ENCODE data around the gene KRT3. TPM values are rescaled to one million over a fixed set of nuclear protein-coding genes. Genes with fewer than 3 reads are reported as not detected.

The KRT3 gene
- total and polyA plus RNA-seq, 9 of the 15 experiments (the other 6 are each of a cell fraction or from before 2014, with no cell fraction given): not detected

DNA sequence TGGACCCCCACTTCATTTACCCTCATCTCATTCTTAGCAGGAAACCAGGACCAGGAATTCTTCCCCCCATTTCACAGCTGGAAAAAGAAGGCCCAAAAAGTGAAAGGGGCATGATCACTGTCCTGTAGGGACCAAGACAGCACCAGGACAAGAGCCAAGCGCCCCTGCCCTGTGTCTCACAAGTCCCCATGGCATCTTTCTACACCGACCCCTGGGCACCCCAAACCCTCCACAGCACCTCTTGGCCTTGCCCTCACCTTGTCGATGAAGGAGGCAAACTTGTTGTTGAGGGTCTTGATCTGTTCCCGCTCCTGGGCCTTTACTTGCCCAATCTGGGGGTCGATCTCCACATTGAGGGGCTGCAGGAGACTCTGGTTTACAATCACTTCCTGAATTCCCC lies 19.5 kb downstream of the KRT3 start:
- H4K20me1 ChIP-seq (replicated peaks; ENCODE audit: control insufficient read depth, insufficient read depth, low read length): no peaks in the 10 kb centered on the region; the same call in none of the 2 replicates
- no peak overlapping the region for H3K4me2 ChIP-seq (ENCODE audit: insufficient read depth, low read length)
- peaks cover 26 to 79% of the 10 kb centered on the region in 2 experiments; a peak in 4 of 5 replicates for H3K27me3 ChIP-seq (ENCODE audit: control insufficient read depth in 2 of 2, insufficient read depth in 2 of 2, low read length in 2 of 2)
- no peaks in the 10 kb centered on the region for H3K9me1 ChIP-seq (ENCODE audit: control insufficient read depth, insufficient read depth, low read length)
- no peak for FAIRE-seq
- in situ Hi-C loops (cut with MboI): no loop called here
- BruUV-seq (replicated peaks): no TSS peak
- no peaks in the 10 kb centered on the region for H3K4me1 ChIP-seq (replicated peaks in 1 of 2; ENCODE audit: control insufficient read depth in 2 of 2, insufficient read depth in 2 of 2, low read length in 2 of 2)
- WGBS (ENCODE audit: insufficient coverage, low coverage, missing lambda C conversion rate): 0% methylated on average over 5 of the region's 5 CpGs
- no peaks in the 10 kb centered on the region for H3K9me3 ChIP-seq (replicated peaks; ENCODE audit: control insufficient read depth, insufficient read depth, low read depth, low read length)
- H3K4me3 ChIP-seq: no peak overlapping the region
- no peak overlapping the region for H3K27ac ChIP-seq (ENCODE audit: extremely low read depth, low read depth, low read length)
- ChIA-PET CTCF (ENCODE audit: low intra/inter-chr PET ratio) (no interaction called here), POLR2A (interaction anchor here (1.0 kb wide), 2 partner anchors 12 to 21 kb away, joined by 3 read pairs; no protein-coding TSS in a partner anchor)
- ATAC-seq: no peak
- no peaks in the 10 kb centered on the region for H3K79me2 ChIP-seq (ENCODE audit: control insufficient read depth, insufficient read depth, low read length)
- intact Hi-C loops (cut with micrococcal nuclease): no loop called here
- no peak for TF ChIP-seq TBL1XR1 (IDR thresholded peaks at IDR 0.05; ENCODE audit: low read length in 2 of 2)
- no peak for TF ChIP-seq HNRNPL (IDR thresholded peaks at IDR 0.05; ENCODE audit: low read depth, low read length)
- TF ChIP-seq, protein P1, sequence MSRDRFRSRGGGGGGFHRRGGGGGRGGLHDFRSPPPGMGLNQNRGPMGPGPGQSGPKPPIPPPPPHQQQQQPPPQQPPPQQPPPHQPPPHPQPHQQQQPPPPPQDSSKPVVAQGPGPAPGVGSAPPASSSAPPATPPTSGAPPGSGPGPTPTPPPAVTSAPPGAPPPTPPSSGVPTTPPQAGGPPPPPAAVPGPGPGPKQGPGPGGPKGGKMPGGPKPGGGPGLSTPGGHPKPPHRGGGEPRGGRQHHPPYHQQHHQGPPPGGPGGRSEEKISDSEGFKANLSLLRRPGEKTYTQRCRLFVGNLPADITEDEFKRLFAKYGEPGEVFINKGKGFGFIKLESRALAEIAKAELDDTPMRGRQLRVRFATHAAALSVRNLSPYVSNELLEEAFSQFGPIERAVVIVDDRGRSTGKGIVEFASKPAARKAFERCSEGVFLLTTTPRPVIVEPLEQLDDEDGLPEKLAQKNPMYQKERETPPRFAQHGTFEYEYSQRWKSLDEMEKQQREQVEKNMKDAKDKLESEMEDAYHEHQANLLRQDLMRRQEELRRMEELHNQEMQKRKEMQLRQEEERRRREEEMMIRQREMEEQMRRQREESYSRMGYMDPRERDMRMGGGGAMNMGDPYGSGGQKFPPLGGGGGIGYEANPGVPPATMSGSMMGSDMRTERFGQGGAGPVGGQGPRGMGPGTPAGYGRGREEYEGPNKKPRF (IDR thresholded peaks at IDR 0.05; ENCODE audit: low read depth, low read length): no peak
- no peak for TF ChIP-seq KLF10 (CRISPR knock-in tag; IDR thresholded peaks at IDR 0.05)
- no peak for TF ChIP-seq KAT2B (IDR thresholded peaks at IDR 0.05; ENCODE audit: low read depth, low read length)
- TF ChIP-seq, protein P2, sequence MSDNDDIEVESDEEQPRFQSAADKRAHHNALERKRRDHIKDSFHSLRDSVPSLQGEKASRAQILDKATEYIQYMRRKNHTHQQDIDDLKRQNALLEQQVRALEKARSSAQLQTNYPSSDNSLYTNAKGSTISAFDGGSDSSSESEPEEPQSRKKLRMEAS (CRISPR knock-in tag; IDR thresholded peaks at IDR 0.05): no peak
- DNase-seq (ENCODE audit: extremely low read depth in 1 of 4, low spot score in 3 of 4): no peak
- H2AFZ ChIP-seq (ENCODE audit: low read depth, low read length): no peak overlapping the region
- no peak overlapping the region for H3K9ac ChIP-seq (ENCODE audit: insufficient read depth in 1 of 2, low read depth in 2 of 2, low read length in 2 of 2)
- no peaks in the 10 kb centered on the region for H3K36me3 ChIP-seq (ENCODE audit: control insufficient read depth, insufficient read depth, low read length)
